OCI-LY7 (cell line): ENCODE data around the gene GALNTL6. TPM values are rescaled to one million over a fixed set of nuclear protein-coding genes. Genes with fewer than 3 reads are reported as not detected.

Experiments used
- BruUV-seq: library from RNA; stranded (reverse); fragments of 400-500 nt; replicated peaks from 2 replicates; lab custom pipeline; 2021; lab: Mats Ljungman, UMichigan
- CTCF ChIA-PET: fragments of 300-600 bp; sonication (Branson Sonifier 250); formaldehyde crosslinking; loops from one replicate; lab custom pipeline; 2022; ENCODE audit warnings: antibody characterized with exemption; ENCODE audit not compliant: unreplicated experiment; lab: Charles Lee
- POLR2A ChIA-PET: fragments of 300-600 bp; sonication (Branson Sonifier 250); formaldehyde crosslinking; loops from one replicate; lab custom pipeline; 2022; ENCODE audit warnings: antibody characterized with exemption; lab: Charles Lee
- DNase-seq: peaks from one replicate; pipeline ENCODE4 v3.0.0-alpha.2; 2015; ENCODE audit warnings: low spot score
- H2AFZ ChIP-seq: fragments of 200-600 bp; sonication (generic), shearing (Covaris generic); 2 replicates; pipeline ENCODE4 v1.6.1; 2014; ENCODE audit warnings: mild to moderate bottlenecking, antibody characterized with exemption, low read length, moderate library complexity
- H3K27ac ChIP-seq: fragments of 200-600 bp; sonication (generic); 2 replicates; pipeline ENCODE4 v1.5.1; 2014; ENCODE audit warnings: mixed run types, low read depth, mild to moderate bottlenecking, moderate library complexity, low read length, inconsistent platforms; ENCODE audit not compliant: poor library complexity, severe bottlenecking
- H3K36me3 ChIP-seq: fragments of 200-600 bp; sonication (generic); 2 replicates; pipeline ENCODE4 v1.6.1; 2014; ENCODE audit warnings: mild to moderate bottlenecking, antibody characterized with exemption, low read length, moderate library complexity, mixed read lengths; ENCODE audit not compliant: insufficient read depth
- H3K4me1 ChIP-seq: fragments of 200-600 bp; sonication (generic); 2 replicates; pipeline ENCODE4 v1.5.1; 2014; ENCODE audit warnings: mild to moderate bottlenecking, low read length; ENCODE audit not compliant: insufficient read depth, poor library complexity, severe bottlenecking
- H3K4me2 ChIP-seq: fragments of 200-600 bp; sonication (generic); 2 replicates; pipeline ENCODE4 v1.6.1; 2014; ENCODE audit warnings: mild to moderate bottlenecking, low read length
- H3K4me3 ChIP-seq: fragments of 200-600 bp; sonication (generic); 2 replicates; pipeline ENCODE4 v1.5.1; 2014; ENCODE audit warnings: mild to moderate bottlenecking, low read depth, low read length; ENCODE audit not compliant: poor library complexity, severe bottlenecking
- H3K79me2 ChIP-seq: fragments of 200-600 bp; sonication (generic); 2 replicates; pipeline ENCODE4 v1.6.1; 2016; ENCODE audit warnings: low read depth, mild to moderate bottlenecking, low read length, moderate library complexity, mixed read lengths; ENCODE audit not compliant: insufficient read depth
- H3K9me2 ChIP-seq: fragments of 200-600 bp; sonication (generic); 2 replicates; pipeline ENCODE4 v1.6.1; 2016; ENCODE audit warnings: mild to moderate bottlenecking, low read length, mixed read lengths; ENCODE audit not compliant: insufficient read depth
- H3K9me3 ChIP-seq: fragments of 200-600 bp; sonication (generic); 2 replicates; pipeline ENCODE4 v1.6.1; 2014; ENCODE audit warnings: mild to moderate bottlenecking, mixed run types, low read length, mixed read lengths
- H4K20me1 ChIP-seq: fragments of 200-600 bp; sonication (generic); 2 replicates; pipeline ENCODE4 v1.6.1; 2014; ENCODE audit warnings: mild to moderate bottlenecking, antibody characterized with exemption, low read length, moderate library complexity, mixed read lengths; ENCODE audit not compliant: insufficient read depth
- CTCF ChIP-seq: fragments of 200-600 bp; sonication (generic); conservative IDR thresholded peaks from 2 replicates; pipeline ENCODE4 v1.5.1; 2014; ENCODE audit warnings: mild to moderate bottlenecking, antibody characterized with exemption, low read length, moderate library complexity, mixed read lengths
- EZH2phosphoT487 ChIP-seq: fragments of 200-600 bp; sonication (generic); IDR thresholded peaks from 2 replicates; pipeline ENCODE4 v1.6.1; 2018; ENCODE audit warnings: low read depth, borderline replicate concordance, mild to moderate bottlenecking, mixed run types, antibody characterized with exemption, low read length, moderate library complexity, mixed read lengths
- intact Hi-C: fragments of 100-400 bp; cut with micrococcal nuclease; formaldehyde crosslinking; loops from one replicate; pipeline ENCODE4 v1.10.0; 2022; ENCODE audit not compliant: unreplicated experiment
- total RNA-seq, 2 experiments: library from RNA; depleted of rRNA in 1 of 2; stranded (reverse); fragments of >200 nt in 1 of 2; shearing (Covaris generic) in 1 of 2; gene quantifications; 2 replicates each; pipeline ENCODE4 v1.2.3, GENCODE V29; 2014 to 2022

The GALNTL6 gene
- total RNA-seq, 2 experiments from 2014 or later: not detected

- no peaks in the 10 kb centered on the region for H3K9me3 ChIP-seq
- H3K4me1 ChIP-seq: no peaks in the 10 kb centered on the region
- no peaks in the 10 kb centered on the region for H3K79me2 ChIP-seq
- ChIA-PET POLR2A (no interaction called here), CTCF (no interaction called here)
- no peak overlapping the region for H3K27ac ChIP-seq
- H2AFZ ChIP-seq: no peak overlapping the region
- H3K4me2 ChIP-seq: no peak overlapping the region
- H3K36me3 ChIP-seq: no peaks in the 10 kb centered on the region
- no peak for TF ChIP-seq CTCF
- TF ChIP-seq EZH2phosphoT487: no peak
- intact Hi-C loops: no loop called here
- H3K9me2 ChIP-seq: no peaks in the 10 kb centered on the region
- DNase-seq: no peak
- BruUV-seq: no TSS peak
- H3K4me3 ChIP-seq: no peak overlapping the region
- no peaks in the 10 kb centered on the region for H4K20me1 ChIP-seq
These were observed 1029.6 kb downstream of the GALNTL6 start for GRCh38 chr4:172842779-172843178.

GRCh38 chr4:172843192-172843591 lies 1030.0 kb downstream of the GALNTL6 start:
- Histone ChIP-seq H3K27ac (no peak overlapping the region), H4K20me1 (no peaks in the 10 kb centered on the region), H3K4me3 (no peak overlapping the region), H3K4me2 (no peak overlapping the region), H3K9me3 (no peaks in the 10 kb centered on the region), H2AFZ (no peak overlapping the region), H3K36me3 (no peaks in the 10 kb centered on the region), H3K79me2 (no peaks in the 10 kb centered on the region), H3K9me2 (no peaks in the 10 kb centered on the region), H3K4me1 (no peaks in the 10 kb centered on the region)
- TF ChIP-seq CTCF (no peak), EZH2phosphoT487 (no peak)
- no peak for DNase-seq
- intact Hi-C loops: no loop called here
- CTCF ChIA-PET: no interaction called here
- POLR2A ChIA-PET: no interaction called here
- no TSS peak for BruUV-seq

DNA sequence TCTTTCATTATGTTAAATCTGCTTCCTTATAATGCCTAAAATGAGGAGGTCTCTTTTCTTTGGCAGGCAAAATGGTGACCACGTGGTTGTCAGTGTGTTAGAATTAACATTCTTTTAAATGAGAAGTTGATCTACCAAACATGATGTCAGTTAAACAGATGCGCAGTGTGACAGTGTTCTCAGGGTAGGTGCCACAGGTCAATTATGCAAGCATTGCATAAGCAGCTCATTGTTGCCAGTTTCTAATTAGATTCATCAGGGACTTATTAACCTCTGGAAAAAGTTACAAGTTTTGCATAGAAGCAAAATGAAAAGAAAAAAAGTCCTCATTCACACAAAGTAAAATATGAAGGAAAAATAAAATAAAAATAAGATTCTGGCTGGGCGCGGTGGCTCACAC lies 1031.4 kb downstream of the GALNTL6 start:
- no peak overlapping the region for H3K27ac ChIP-seq
- BruUV-seq: no TSS peak
- H3K9me3 ChIP-seq: no peaks in the 10 kb centered on the region
- H3K4me1 ChIP-seq: no peaks in the 10 kb centered on the region
- ChIA-PET POLR2A (interaction anchor here (0.5 kb wide), 1 partner anchor 165 kb away, joined by 3 read pairs; no protein-coding TSS in a partner anchor), CTCF (no interaction called here)
- intact Hi-C loops: no loop called here
- no peak overlapping the region for H2AFZ ChIP-seq
- TF ChIP-seq EZH2phosphoT487: no peak
- no peak for TF ChIP-seq CTCF
- H4K20me1 ChIP-seq: no peaks in the 10 kb centered on the region
- H3K4me3 ChIP-seq: no peak overlapping the region
- H3K9me2 ChIP-seq: no peaks in the 10 kb centered on the region
- no peaks in the 10 kb centered on the region for H3K79me2 ChIP-seq
- no peak overlapping the region for H3K4me2 ChIP-seq
- no peaks in the 10 kb centered on the region for H3K36me3 ChIP-seq
- DNase-seq: no peak
